SK-N-SH (cell line): ENCODE measurements around the gene ZNF622. TPM values are rescaled to one million over a fixed set of nuclear protein-coding genes. Genes with fewer than 3 reads are reported as not detected.

Experiments
- CTCF ChIA-PET: fragments of 300-600, 350-600 bp; formaldehyde crosslinking; extraction: SDS; loops from one replicate; lab custom pipeline; 2021; lab: Yijun Ruan, JAX
- POLR2A ChIA-PET: fragments of 350-600 bp; sonication (Branson Sonifier 250); formaldehyde crosslinking; extraction: SDS; loops from one replicate; lab custom pipeline; 2020; ENCODE audit warnings: antibody characterized with exemption, inconsistent platforms; lab: Yijun Ruan, JAX
- DNase-seq: peaks from one replicate; pipeline ENCODE4 v3.0.0; 2012
- H2AFZ ChIP-seq: fragments of 200-600 bp; sonication (generic); 2 replicates; pipeline ENCODE4 v1.8.1; 2016; ENCODE audit warnings: antibody characterized with exemption, mild to moderate bottlenecking, low read depth
- H3F3A ChIP-seq: fragments of 200-600 bp; sonication (generic); replicated peaks from 2 replicates; pipeline ENCODE3; 2016; ENCODE audit warnings: antibody characterized with exemption, mild to moderate bottlenecking; ENCODE audit not compliant: insufficient read depth
- H3K27ac ChIP-seq, 2 experiments: fragments of 200-500 bp in 1 of 2; fragments of 200-600 bp in 1 of 2; sonication (Bioruptor generic) in 1 of 2; sonication (generic), shearing (Covaris generic) in 1 of 2; 2 replicates each; pipeline versions ENCODE4 v1.5.1 to v1.6.1; 2014 to 2016; ENCODE audit warnings: low read depth in 2 of 2, inconsistent platforms in 1 of 2, low read length in 1 of 2, mild to moderate bottlenecking in 1 of 2, mixed read lengths in 1 of 2
- H3K27me3 ChIP-seq: fragments of 200-600 bp; sonication (generic), shearing (Covaris generic); 2 replicates; pipeline ENCODE4 v1.6.1; 2016; ENCODE audit warnings: mixed run types; ENCODE audit not compliant: insufficient read depth
- H3K36me3 ChIP-seq, 2 experiments: fragments of 200-500 bp in 1 of 2; fragments of 200-600 bp in 1 of 2; sonication (Bioruptor generic) in 1 of 2; sonication (generic) in 1 of 2; replicated peaks in 1 of 2; 2 replicates each; pipeline versions ENCODE3 to v1.5.1; 2014 to 2016; ENCODE audit warnings: low read length in 1 of 2, mild to moderate bottlenecking in 1 of 2; ENCODE audit not compliant: insufficient read depth in 2 of 2, control insufficient read depth in 1 of 2
- H3K4me1 ChIP-seq, 2 experiments: fragments of 200-500 bp in 1 of 2; fragments of 200-600 bp in 1 of 2; sonication (Bioruptor generic) in 1 of 2; sonication (generic), shearing (Covaris generic) in 1 of 2; 2 replicates each; pipeline versions ENCODE4 v1.5.1 to v1.6.1; 2014 to 2016; ENCODE audit warnings: low read depth in 1 of 2, low read length in 1 of 2, mixed run types in 1 of 2; ENCODE audit not compliant: insufficient read depth in 2 of 2, control insufficient read depth in 1 of 2
- H3K4me2 ChIP-seq: fragments of 200-600 bp; sonication (generic), shearing (Covaris generic); 2 replicates; pipeline ENCODE4 v1.6.1; 2017; ENCODE audit warnings: mixed run types
- H3K4me3 ChIP-seq, 2 experiments: fragments of 200-500 bp in 1 of 2; fragments of 200-600 bp in 1 of 2; sonication (Bioruptor generic) in 1 of 2; sonication (generic), shearing (Covaris generic) in 1 of 2; 2 replicates each; pipeline versions ENCODE4 v1.5.1 to v1.8.1; 2014 to 2016; ENCODE audit warnings: low read depth in 2 of 2, inconsistent platforms in 1 of 2, low read length in 1 of 2, mild to moderate bottlenecking in 1 of 2, mixed read lengths in 1 of 2, moderate library complexity in 1 of 2
- H3K79me2 ChIP-seq: fragments of 200-600 bp; sonication (generic); 2 replicates; pipeline ENCODE4 v1.8.1; 2017; ENCODE audit warnings: mild to moderate bottlenecking; ENCODE audit not compliant: insufficient read depth
- H3K9ac ChIP-seq: fragments of 200-600 bp; sonication (generic); 2 replicates; pipeline ENCODE4 v1.6.1; 2017; ENCODE audit warnings: mixed run types
- H3K9me2 ChIP-seq: fragments of 200-600 bp; sonication (generic); 2 replicates; pipeline ENCODE4 v1.6.1; 2017; ENCODE audit warnings: mixed run types
- H3K9me3 ChIP-seq: fragments of 200-600 bp; sonication (generic); 2 replicates; pipeline ENCODE4 v1.6.1; 2017; ENCODE audit warnings: mixed run types, mild to moderate bottlenecking, moderate library complexity
- H4K20me1 ChIP-seq: fragments of 200-600 bp; sonication (generic); 2 replicates; pipeline ENCODE4 v1.6.1; 2017; ENCODE audit warnings: mild to moderate bottlenecking, mixed run types; ENCODE audit not compliant: insufficient read depth
- ELF1 ChIP-seq: IDR thresholded peaks from 2 replicates; pipeline ENCODE4 v1.4.0; 2012
- FOSL2 ChIP-seq: IDR thresholded peaks from 2 replicates; pipeline ENCODE4 v1.4.0; 2012; ENCODE audit warnings: low read depth, mild to moderate bottlenecking, moderate library complexity, borderline replicate concordance
- FOXM1 ChIP-seq: IDR thresholded peaks from 2 replicates; pipeline ENCODE4 v1.4.0; 2012; ENCODE audit warnings: low read depth, mild to moderate bottlenecking
- GABPA ChIP-seq: IDR thresholded peaks from 2 replicates; pipeline ENCODE4 v1.4.0; 2012; ENCODE audit warnings: low read depth, mild to moderate bottlenecking
- GATA2 ChIP-seq: sonication (generic); formaldehyde crosslinking; IDR thresholded peaks from 2 replicates; pipeline ENCODE4 v1.5.0; 2020; ENCODE audit warnings: mild to moderate bottlenecking, missing genetic modification reagents
- IRF3 ChIP-seq: fragments of 150-350 bp; IDR thresholded peaks from 2 replicates; pipeline ENCODE4 v1.6.1; 2016; ENCODE audit warnings: mild to moderate bottlenecking, low read depth, low read length
- MAX ChIP-seq: IDR thresholded peaks from 2 replicates; pipeline ENCODE4 v1.4.0; 2012; ENCODE audit warnings: low read depth
- MEF2A ChIP-seq: IDR thresholded peaks from 2 replicates; pipeline ENCODE4 v1.4.0; 2012; ENCODE audit warnings: low read depth, borderline replicate concordance
- MXI1 ChIP-seq: IDR thresholded peaks from 2 replicates; pipeline ENCODE4 v1.6.1; 2012; ENCODE audit warnings: mild to moderate bottlenecking, low read depth, low read length, improper control_type of control experiment
- NRF1 ChIP-seq: IDR thresholded peaks from 2 replicates; pipeline ENCODE4 v1.6.1; 2012; ENCODE audit warnings: low read depth, mild to moderate bottlenecking, low read length
- POLR2AphosphoS5 ChIP-seq: IDR thresholded peaks from 2 replicates; pipeline ENCODE4 v1.6.1; 2012; ENCODE audit warnings: low read depth, low read length
- RCOR1 ChIP-seq: fragments of 150-350 bp; IDR thresholded peaks from 2 replicates; pipeline ENCODE4 v1.6.1; 2017; ENCODE audit warnings: antibody characterized with exemption, low read length
- RFX5 ChIP-seq: IDR thresholded peaks from 2 replicates; pipeline ENCODE4 v1.6.1; 2012; ENCODE audit warnings: mild to moderate bottlenecking, improper control_type of control experiment, low read length
- SIN3A ChIP-seq: IDR thresholded peaks from 2 replicates; pipeline ENCODE4 v1.6.1; 2012; ENCODE audit warnings: low read depth, mild to moderate bottlenecking, low read length, moderate library complexity, borderline replicate concordance
- USF2 ChIP-seq: fragments of 150-350 bp; IDR thresholded peaks from 2 replicates; pipeline ENCODE4 v1.6.1; 2017; ENCODE audit warnings: antibody characterized with exemption, low read length, low read depth, borderline replicate concordance
- WGBS: methylation state at CpG from one replicate; pipeline ENCODE4 v1.1.6; 2017; ENCODE audit warnings: low lambda C conversion rate; 5-methylcytosine and 5-hydroxymethylcytosine counted together
- polyA plus RNA-seq, 3 experiments: library from polyadenylated mRNA; depleted of rRNA; stranded (reverse); fragments of >200 nt; gene quantifications; 2 replicates each; pipeline ENCODE4 v1.2.3, GENCODE V29; 2012

ZNF622 gene
- polyA plus RNA-seq, 1 of the 3 experiments (the other 2 are of a cell fraction): 20.0 TPM

- no peak for DNase-seq
- no peak overlapping the region for H3K4me3 ChIP-seq
- H3K9ac ChIP-seq: no peak overlapping the region
Observed at GRCh38 chr5:16508730-16509531, 43.3 kb upstream of the ZNF622 start.

GRCh38 chr5:16507716-16508115 lies 42.1 kb upstream of the ZNF622 start:
- Histone ChIP-seq H3K9me3 (no peaks in the 10 kb centered on the region), H3K79me2 (no peaks in the 10 kb centered on the region), H3K27me3 (no peaks in the 10 kb centered on the region), H4K20me1 (no peaks in the 10 kb centered on the region), H3F3A (no peaks in the 10 kb centered on the region), H3K4me2 (no peak overlapping the region), H3K27ac (no peak overlapping the region), H3K9ac (no peak overlapping the region), H3K36me3 (no peaks in the 10 kb centered on the region), H3K4me3 (no peak overlapping the region), H3K9me2 (no peaks in the 10 kb centered on the region), H2AFZ (no peak overlapping the region), H3K4me1 (peaks cover 0 to 2% of the 10 kb centered on the region in 2 experiments; a peak in 1 of 4 replicates)
- ChIA-PET POLR2A (no interaction called here), CTCF (interaction anchor here (0.9 kb wide), 1 partner anchor 20 kb away, joined by 3 read pairs; no protein-coding TSS in a partner anchor)
- DNase-seq: no peak
- TF ChIP-seq FOSL2 (0 out of 2 replicates have a peak, but pooled peaks have one; percentile 4), IRF3 (no peak)

More at GRCh38 chr5:16508730-16509531, 43.3 kb upstream of the ZNF622 start:
- Histone ChIP-seq H3K27me3 (no peaks in the 10 kb centered on the region; the same call in 1 of the 2 replicates), H3F3A (no peaks in the 10 kb centered on the region), H3K27ac (no peak overlapping the region), H3K36me3 (no peaks in the 10 kb centered on the region), H3K79me2 (no peaks in the 10 kb centered on the region), H3K9me2 (no peaks in the 10 kb centered on the region), H3K9me3 (no peaks in the 10 kb centered on the region), H4K20me1 (no peaks in the 10 kb centered on the region), H2AFZ (no peak overlapping the region), H3K4me1 (no peaks in the 10 kb centered on the region; a peak in 1 of 4 replicates), H3K4me2 (no peak overlapping the region)
- TF ChIP-seq GATA2 (CRISPR knock-in tag) (no peak), RCOR1 (no peak), MAX (no peak), IRF3 (no peak), MEF2A (no peak), NRF1 (no peak), FOXM1 (no peak), GABPA (no peak), RFX5 (no peak), SIN3A (no peak), ELF1 (no peak), USF2 (no peak), MXI1 (no peak), POLR2AphosphoS5 (no peak)
- ChIA-PET CTCF (no interaction called here), POLR2A (no interaction called here)
- 78% methylated on average over 15 of the region's 15 CpGs for WGBS
